ENCODE measurements around the gene COASY. TPM values are rescaled to one million over a fixed set of nuclear protein-coding genes. Genes with fewer than 3 reads are reported as not detected.

Gene COASY
- total RNA-seq, 1 donor from 2014 or later = 52.0 TPM

DNA sequence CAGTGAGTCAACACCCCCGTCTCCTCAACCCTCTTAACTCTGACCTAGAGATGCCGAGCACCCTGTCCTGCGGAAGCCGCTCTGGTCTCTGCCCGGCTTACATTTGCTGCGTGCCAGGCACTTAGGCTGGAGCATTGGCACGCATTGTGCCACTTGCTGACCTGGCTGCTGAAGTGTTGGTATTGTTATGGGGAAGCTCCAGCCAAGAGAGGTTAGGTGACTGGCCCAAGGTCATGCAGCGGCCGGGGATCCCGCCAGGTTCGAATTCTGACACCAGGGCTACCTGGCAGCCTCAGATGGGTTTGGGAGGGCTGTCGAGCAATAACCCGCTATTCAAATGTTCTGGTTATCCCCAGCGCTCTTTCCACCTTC, 14.3 kb upstream of the COASY start:
- no peak for TF ChIP-seq EZH2 (IDR thresholded peaks at IDR 0.05; ENCODE audit: insufficient read depth, low read length)
- TF ChIP-seq, protein P1, sequence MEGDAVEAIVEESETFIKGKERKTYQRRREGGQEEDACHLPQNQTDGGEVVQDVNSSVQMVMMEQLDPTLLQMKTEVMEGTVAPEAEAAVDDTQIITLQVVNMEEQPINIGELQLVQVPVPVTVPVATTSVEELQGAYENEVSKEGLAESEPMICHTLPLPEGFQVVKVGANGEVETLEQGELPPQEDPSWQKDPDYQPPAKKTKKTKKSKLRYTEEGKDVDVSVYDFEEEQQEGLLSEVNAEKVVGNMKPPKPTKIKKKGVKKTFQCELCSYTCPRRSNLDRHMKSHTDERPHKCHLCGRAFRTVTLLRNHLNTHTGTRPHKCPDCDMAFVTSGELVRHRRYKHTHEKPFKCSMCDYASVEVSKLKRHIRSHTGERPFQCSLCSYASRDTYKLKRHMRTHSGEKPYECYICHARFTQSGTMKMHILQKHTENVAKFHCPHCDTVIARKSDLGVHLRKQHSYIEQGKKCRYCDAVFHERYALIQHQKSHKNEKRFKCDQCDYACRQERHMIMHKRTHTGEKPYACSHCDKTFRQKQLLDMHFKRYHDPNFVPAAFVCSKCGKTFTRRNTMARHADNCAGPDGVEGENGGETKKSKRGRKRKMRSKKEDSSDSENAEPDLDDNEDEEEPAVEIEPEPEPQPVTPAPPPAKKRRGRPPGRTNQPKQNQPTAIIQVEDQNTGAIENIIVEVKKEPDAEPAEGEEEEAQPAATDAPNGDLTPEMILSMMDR (IDR thresholded peaks at IDR 0.05; ENCODE audit: insufficient read depth, low read depth, low read length) = no peak
- Histone ChIP-seq H3K4me2 (ENCODE audit: low read length) (peak overlapping the region; percentile 78), H3K36me3 (ENCODE audit: insufficient read depth, low read length) (no peaks in the 10 kb centered on the region), H3K27me3 (ENCODE audit: insufficient read depth, low read length) (no peaks in the 10 kb centered on the region), H3K9me3 (ENCODE audit: insufficient read depth, low read depth, low read length) (no peaks in the 10 kb centered on the region), H3K4me1 (ENCODE audit: insufficient read depth, low read length) (no peaks in the 10 kb centered on the region), H3K27ac (ENCODE audit: low read depth, low read length) (no peak overlapping the region), H3K79me2 (ENCODE audit: insufficient read depth, low read length) (no peaks in the 10 kb centered on the region), H3K4me3 (ENCODE audit: insufficient read depth, low read depth, low read length) (no peak overlapping the region), H3K9ac (ENCODE audit: low read length) (no peak overlapping the region), H2AFZ (ENCODE audit: low read depth, low read length) (no peak overlapping the region), H4K20me1 (ENCODE audit: insufficient read depth, low read length) (peaks cover 9% of the 10 kb centered on the region)
- FAIRE-seq (no peak), DNase-seq (ENCODE audit: low read depth) (no peak)
- Mint-ChIP-seq H3K9me3 (ENCODE audit: unreplicated experiment) (no peaks in the 10 kb centered on the region), H3K4me1 (ENCODE audit: low read depth, unreplicated experiment) (peaks cover 5% of the 10 kb centered on the region), H3K4me3 (ENCODE audit: unreplicated experiment) (peak overlapping the region; percentile 75), H3K27me3 (ENCODE audit: low read depth, unreplicated experiment) (peaks cover 2% of the 10 kb centered on the region), H3K27ac (ENCODE audit: unreplicated experiment) (no peak overlapping the region), H3K36me3 (ENCODE audit: low read depth, unreplicated experiment) (peaks cover 4% of the 10 kb centered on the region)

DNA sequence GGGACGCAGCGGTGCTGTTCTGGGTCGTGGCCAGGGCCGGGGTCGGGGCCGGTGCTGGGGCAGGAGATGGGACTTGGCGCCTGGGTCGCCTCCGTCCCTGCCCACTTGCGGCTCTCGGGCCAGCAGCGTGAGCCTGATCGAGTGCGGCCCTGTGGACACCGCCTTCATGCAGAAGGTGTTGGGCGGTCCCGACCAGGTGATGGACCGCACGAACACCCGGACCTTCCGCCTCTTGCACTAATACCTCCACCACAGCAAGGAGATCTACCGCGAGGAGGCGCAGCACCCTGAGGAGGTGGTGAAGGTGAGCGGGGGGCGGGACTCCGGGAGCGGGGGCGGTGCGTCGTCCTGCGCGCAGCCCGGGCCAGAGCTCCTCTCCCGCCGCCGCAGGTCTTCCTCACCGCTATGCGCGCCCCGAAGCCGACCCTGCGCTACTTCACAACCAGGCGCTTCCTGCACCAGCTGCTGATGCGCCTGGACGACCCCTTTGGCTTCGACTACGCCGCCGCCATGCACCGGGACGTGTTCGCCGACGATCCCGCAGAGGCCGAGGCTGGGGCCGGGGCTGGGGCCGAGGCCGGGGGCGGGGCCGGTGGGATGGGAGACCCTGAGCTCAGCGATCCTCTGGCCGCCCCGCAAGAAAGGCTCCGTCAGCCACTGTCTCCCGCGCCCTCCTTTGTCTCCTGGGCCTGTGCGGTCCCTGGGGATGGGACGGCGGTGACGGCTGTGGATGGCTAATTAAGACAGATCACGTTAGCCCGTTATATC, 13.7 kb upstream of the COASY start:
- H3K9me3 Mint-ChIP-seq (ENCODE audit: unreplicated experiment) = no peaks in the 10 kb centered on the region
- peak overlapping the region; percentile 54 for H3K4me3 Mint-ChIP-seq (ENCODE audit: unreplicated experiment)
- Histone ChIP-seq H3K4me1 (ENCODE audit: insufficient read depth, low read length) (peaks cover under 1% of the 10 kb centered on the region), H2AFZ (ENCODE audit: low read depth, low read length) (peak overlapping the region; percentile 47), H3K4me2 (ENCODE audit: low read length) (peak overlapping the region; percentile 78), H3K9me3 (ENCODE audit: insufficient read depth, low read depth, low read length) (no peaks in the 10 kb centered on the region), H3K4me3 (ENCODE audit: insufficient read depth, low read depth, low read length) (no peak overlapping the region), H4K20me1 (ENCODE audit: insufficient read depth, low read length) (peaks cover 9% of the 10 kb centered on the region), H3K27ac (ENCODE audit: low read depth, low read length) (no peak overlapping the region), H3K27me3 (ENCODE audit: insufficient read depth, low read length) (no peaks in the 10 kb centered on the region), H3K9ac (ENCODE audit: low read length) (no peak overlapping the region), H3K36me3 (ENCODE audit: insufficient read depth, low read length) (no peaks in the 10 kb centered on the region), H3K79me2 (ENCODE audit: insufficient read depth, low read length) (peaks cover 5% of the 10 kb centered on the region)
- no peak for DNase-seq (ENCODE audit: low read depth)
- H3K27ac Mint-ChIP-seq (ENCODE audit: unreplicated experiment) = no peak overlapping the region
- FAIRE-seq = no peak
- TF ChIP-seq EZH2 (IDR thresholded peaks at IDR 0.05; ENCODE audit: insufficient read depth, low read length) = no peak
- TF ChIP-seq, protein P1 (IDR thresholded peaks at IDR 0.05; ENCODE audit: insufficient read depth, low read depth, low read length) = peak; percentile 7
- H3K4me1 Mint-ChIP-seq (ENCODE audit: low read depth, unreplicated experiment) = peaks cover 5% of the 10 kb centered on the region
- peaks cover 2% of the 10 kb centered on the region for H3K27me3 Mint-ChIP-seq (ENCODE audit: low read depth, unreplicated experiment)
- H3K36me3 Mint-ChIP-seq (ENCODE audit: low read depth, unreplicated experiment) = peaks cover 2% of the 10 kb centered on the region

Measured in astrocyte (in vitro differentiated cells and primary cell).